Omental fat pad (tissue), 3 donors: ENCODE results near the gene SMIM45.

Experiments
- ATAC-seq: fragments of 150-250 bp; one replicate; pipeline ENCODE4 v1.9.1; 2016; ENCODE audit warnings: mild to moderate bottlenecking, moderate library complexity; ENCODE audit not compliant: low FRiP score
- DNase-seq: peaks from one replicate; pipeline ENCODE4 v3.0.0-alpha.2; 2019; ENCODE audit warnings: low spot score
- CTCF ChIP-seq, 3 donors: fragments of 450-650 bp; IDR thresholded peaks; one replicate each; pipeline ENCODE4 v1.5.1; 2016 to 2017; ENCODE audit warnings: antibody characterized with exemption in 3 of 3, mild to moderate bottlenecking in 3 of 3, moderate library complexity in 2 of 3

Gene SMIM45

DNA sequence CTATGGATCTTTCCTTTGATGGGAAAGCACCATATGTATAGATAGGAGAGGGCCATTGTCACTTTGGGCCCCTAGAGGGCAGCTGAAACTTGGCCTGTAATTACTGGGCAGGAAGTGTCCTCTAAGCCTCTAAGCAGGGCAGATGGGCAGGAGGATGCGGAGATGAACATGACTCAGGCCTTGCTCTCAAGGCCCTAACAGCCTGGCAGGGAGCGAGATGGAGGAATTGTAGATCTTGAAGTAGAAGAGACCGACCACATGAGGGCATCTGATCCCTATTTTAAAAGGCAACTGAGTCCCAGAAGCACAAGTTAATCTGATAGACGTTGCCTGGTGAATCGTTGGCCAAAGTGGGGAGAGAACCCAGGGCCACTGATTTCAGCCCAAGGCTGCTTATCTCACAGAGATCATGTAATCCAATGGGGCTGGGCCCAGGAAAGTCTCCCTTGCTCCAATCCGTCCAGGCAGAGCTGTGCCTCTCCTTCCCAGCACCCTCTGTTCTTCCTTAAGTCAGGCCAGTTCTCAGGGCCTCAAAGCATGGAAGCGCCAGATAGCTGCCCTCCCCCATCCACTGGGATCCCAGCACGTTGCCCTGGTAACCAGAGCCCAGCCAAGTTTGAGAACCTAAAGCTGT is 14.8 kb downstream of the SMIM45 start:
- DNase-seq: no peak
- peak; percentile 38 for ATAC-seq
- no peak for TF ChIP-seq CTCF (IDR thresholded peaks at IDR 0.05)

DNA sequence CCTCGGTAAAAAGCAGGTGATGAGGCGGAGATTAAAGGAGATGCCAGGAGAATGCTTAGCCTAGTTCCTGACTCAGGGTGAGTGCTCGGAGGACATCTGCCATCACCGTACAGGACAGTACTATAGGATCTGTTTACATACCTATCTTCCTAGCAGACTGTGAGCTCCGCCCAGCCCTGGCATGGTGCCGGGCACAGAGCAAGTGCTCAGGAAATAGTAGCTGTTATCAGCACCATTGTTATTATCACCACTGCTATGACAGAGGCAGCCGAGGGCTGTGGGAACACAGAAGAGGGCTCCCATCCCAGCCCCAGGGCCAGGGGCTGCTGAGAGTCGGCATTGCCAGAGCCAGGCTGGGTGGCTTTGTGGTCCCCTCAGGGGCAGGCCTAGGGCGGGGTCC is 16.7 kb downstream of the SMIM45 start:
- no peak for ATAC-seq
- TF ChIP-seq CTCF (IDR thresholded peaks at IDR 0.05): no peak
- DNase-seq: no peak

GRCh38 chr22:41969110-41969646 is 17.2 kb downstream of the SMIM45 start, which contains the start of gene SEPTIN3:
Gene SEPTIN3 (plus strand): TSS chr22:41969443. CDS start chr22:41971493, 2,050 bp downstream.
- no peak for ATAC-seq
- DNase-seq: no peak
- TF ChIP-seq CTCF (IDR thresholded peaks at IDR 0.05): no peak

GRCh38 chr22:41970601-41971000 is 18.7 kb downstream of the SMIM45 start:
- ATAC-seq (no peak), DNase-seq (no peak)
- TF ChIP-seq CTCF (IDR thresholded peaks at IDR 0.05): no peak

DNA sequence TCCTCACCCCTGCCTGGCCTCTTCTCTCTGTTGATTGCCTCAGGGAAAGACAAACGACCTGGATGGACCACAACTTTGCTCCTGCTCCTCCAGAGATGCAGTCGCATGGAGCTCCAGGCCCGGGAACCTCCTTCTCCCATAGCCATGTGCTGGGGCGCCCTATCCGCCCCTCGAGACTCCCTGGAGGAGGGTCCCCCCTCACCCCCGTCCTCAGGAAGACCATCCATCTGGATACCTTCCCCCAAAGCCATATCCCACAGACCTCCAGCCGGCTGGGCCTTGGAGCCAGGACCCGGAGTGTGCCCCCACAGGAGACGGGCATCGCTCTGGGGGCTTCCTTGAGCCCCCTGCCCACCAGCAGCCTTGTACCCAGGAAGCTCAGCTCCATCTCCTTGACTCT is 19.5 kb downstream of the SMIM45 start:
- ATAC-seq: no peak

GRCh38 chr22:41974691-41975290 is 22.8 kb downstream of the SMIM45 start:
- TF ChIP-seq CTCF (IDR thresholded peaks at IDR 0.05): no peak
- DNase-seq (no peak), ATAC-seq (no peak)

More for the DNA sequence above, 19.5 kb downstream of the SMIM45 start:
- DNase-seq: no peak
- TF ChIP-seq CTCF (IDR thresholded peaks at IDR 0.05): no peak
